ENCODE measurements around the gene CCL25.
"Not testable (repeated sequence)": the region's sequence is repeated elsewhere in the genome, so short reads cannot be mapped to it uniquely, and the experiment has no call there.

The CCL25 gene

GRCh38 chr19:8085598-8086408 is 33.2 kb downstream of the CCL25 start:
- peak; percentile 55 for DNase-seq (ENCODE audit: low spot score)

GRCh38 chr19:8086849-8087248 is 34.3 kb downstream of the CCL25 start:
- no peak for DNase-seq (ENCODE audit: low spot score)

- no peak for DNase-seq (ENCODE audit: low spot score)
Measured at GRCh38 chr19:8087876-8088275, 35.3 kb downstream of the CCL25 start.

- DNase-seq (ENCODE audit: low spot score) = no peak
Measured at GRCh38 chr19:8088752-8089663, 36.4 kb downstream of the CCL25 start.

GRCh38 chr19:8089664-8090601 is 37.4 kb downstream of the CCL25 start:
- no peak for DNase-seq (ENCODE audit: low spot score)

GRCh38 chr19:8090950-8091349 is 38.4 kb downstream of the CCL25 start:
- no peak for DNase-seq (ENCODE audit: low spot score)

GRCh38 chr19:8093740-8094139 is 41.2 kb downstream of the CCL25 start:
- no peak for DNase-seq (ENCODE audit: low spot score)

- no peak for DNase-seq (ENCODE audit: low spot score)
Measured at GRCh38 chr19:8094336-8094735, 41.8 kb downstream of the CCL25 start.

GRCh38 chr19:8095354-8095886 is 42.9 kb downstream of the CCL25 start:
- DNase-seq (ENCODE audit: low spot score) = no peak

GRCh38 chr19:8096071-8096470 is 43.5 kb downstream of the CCL25 start:
- DNase-seq (ENCODE audit: low spot score) = no peak

GRCh38 chr19:8097198-8097597 is 44.6 kb downstream of the CCL25 start:
- DNase-seq (ENCODE audit: low spot score) = no peak

GRCh38 chr19:8097681-8098567 is 45.4 kb downstream of the CCL25 start:
- DNase-seq (ENCODE audit: low spot score) = no peak

- no peak for DNase-seq (ENCODE audit: low spot score)
Measured at GRCh38 chr19:8101311-8101710, 48.8 kb downstream of the CCL25 start.

GRCh38 chr19:8101910-8102309 is 49.4 kb downstream of the CCL25 start:
- DNase-seq (ENCODE audit: low spot score) = not testable (repeated sequence)

GRCh38 chr19:8105471-8105870 is 52.9 kb downstream of the CCL25 start:
- no peak for DNase-seq (ENCODE audit: low spot score)

- no peak for DNase-seq (ENCODE audit: low spot score)
Measured at GRCh38 chr19:8107301-8107903, 54.8 kb downstream of the CCL25 start.

- DNase-seq (ENCODE audit: low spot score) = no peak
Measured at GRCh38 chr19:8108560-8109445, 56.2 kb downstream of the CCL25 start.

GRCh38 chr19:8109455-8109854 is 56.9 kb downstream of the CCL25 start:
- no peak for DNase-seq (ENCODE audit: low spot score)
